ENCODE data around the gene CCL4L2. TPM values are rescaled to one million over a fixed set of nuclear protein-coding genes. Genes with fewer than 3 reads are reported as not detected.
"Not testable (repeated sequence)": the region's sequence is repeated elsewhere in the genome, so short reads cannot be mapped to it uniquely, and the experiment has no call there.

CCL4L2 gene
- total RNA-seq, 1 experiment from 2014 or later, result not detected

- DNase-seq (ENCODE audit: low read depth), result not testable (repeated sequence)
Measured at GRCh38 chr17:36220737-36221580, 10.1 kb downstream of the CCL4L2 start.

- DNase-seq (ENCODE audit: low read depth), result not testable (repeated sequence)
Measured at GRCh38 chr17:36221581-36222100, 10.8 kb downstream of the CCL4L2 start.

DNA sequence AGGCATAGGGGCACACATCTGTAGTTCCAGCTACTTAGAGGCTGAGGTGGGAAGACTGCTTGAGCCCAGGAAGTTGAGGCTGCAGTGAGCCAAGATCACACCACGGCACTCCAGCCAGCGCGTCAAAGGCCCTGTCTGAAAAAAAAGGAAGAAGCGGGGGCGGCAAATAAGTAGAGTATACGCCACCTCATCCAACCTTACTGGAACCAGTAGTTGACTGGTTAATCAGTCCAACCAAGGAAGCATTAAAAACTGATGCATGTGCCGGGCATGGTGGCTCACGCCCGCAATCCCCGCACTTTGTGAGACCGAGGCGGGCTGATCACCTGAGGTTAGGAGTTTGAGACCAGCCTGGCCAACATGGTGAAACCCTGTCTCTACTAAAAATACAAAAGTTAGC, 12.1 kb downstream of the CCL4L2 start:
- not testable (repeated sequence) for DNase-seq (ENCODE audit: low read depth)

- not testable (repeated sequence) for DNase-seq (ENCODE audit: low read depth)
Measured at GRCh38 chr17:36229644-36230043, 18.8 kb downstream of the CCL4L2 start.

GRCh38 chr17:36242046-36242445, 31.2 kb downstream of the CCL4L2 start:
- not testable (repeated sequence) for DNase-seq (ENCODE audit: low read depth)

Other genes starting within 250 kb of the CCL4L2 start
- gene CCL16, start 229.6 kb upstream of the CCL4L2 start, total RNA-seq (2014; rRNA removed; shearing (Covaris generic)), result not detected in 2 replicates
- gene CCL14, start 224.3 kb upstream of the CCL4L2 start, total RNA-seq (2014; rRNA removed; shearing (Covaris generic)), result not detected in 2 replicates
- gene CCL15, start 209.5 kb upstream of the CCL4L2 start, total RNA-seq (2014; rRNA removed; shearing (Covaris generic)), result not detected in 2 replicates
- not detected in 2 replicates for gene CCL23, start 193.1 kb upstream of the CCL4L2 start, total RNA-seq (2014; rRNA removed; shearing (Covaris generic))
- not detected in 2 replicates for gene CCL18, start 146.8 kb upstream of the CCL4L2 start, total RNA-seq (2014; rRNA removed; shearing (Covaris generic))
- not detected in 2 replicates for gene CCL3, start 120.9 kb upstream of the CCL4L2 start, total RNA-seq (2014; rRNA removed; shearing (Covaris generic))
- 0.10 TPM in 1 of 2 replicates, not detected in the other for gene CCL4, start 107.2 kb upstream of the CCL4L2 start, total RNA-seq (2014; rRNA removed; shearing (Covaris generic))
- gene TBC1D3B, start 34.4 kb upstream of the CCL4L2 start, total RNA-seq (2014; rRNA removed; shearing (Covaris generic)), result not detected in 2 replicates
- gene CCL3L1, start 14.3 kb upstream of the CCL4L2 start, total RNA-seq (2014; rRNA removed; shearing (Covaris generic)), result not detected in 2 replicates
- 1.0 TPM in 1 of 2 replicates, not detected in the other for gene TBC1D3I, start 53.5 kb downstream of the CCL4L2 start, total RNA-seq (2014; rRNA removed; shearing (Covaris generic))
- gene TBC1D3G, start 112.8 kb downstream of the CCL4L2 start, total RNA-seq (2014; rRNA removed; shearing (Covaris generic)), result not detected in 2 replicates
- gene TBC1D3H, start 177.4 kb downstream of the CCL4L2 start, total RNA-seq (2014; rRNA removed; shearing (Covaris generic)), result not detected in 2 replicates

Measured in M059J (cell line).